ENCODE data around the gene SOX6. TPM values are rescaled to one million over a fixed set of nuclear protein-coding genes. Genes with fewer than 3 reads are reported as not detected.

SOX6 gene
- total RNA-seq, 2 experiments from 2014 or later, result 0.21 TPM; not detected in 1

DNA sequence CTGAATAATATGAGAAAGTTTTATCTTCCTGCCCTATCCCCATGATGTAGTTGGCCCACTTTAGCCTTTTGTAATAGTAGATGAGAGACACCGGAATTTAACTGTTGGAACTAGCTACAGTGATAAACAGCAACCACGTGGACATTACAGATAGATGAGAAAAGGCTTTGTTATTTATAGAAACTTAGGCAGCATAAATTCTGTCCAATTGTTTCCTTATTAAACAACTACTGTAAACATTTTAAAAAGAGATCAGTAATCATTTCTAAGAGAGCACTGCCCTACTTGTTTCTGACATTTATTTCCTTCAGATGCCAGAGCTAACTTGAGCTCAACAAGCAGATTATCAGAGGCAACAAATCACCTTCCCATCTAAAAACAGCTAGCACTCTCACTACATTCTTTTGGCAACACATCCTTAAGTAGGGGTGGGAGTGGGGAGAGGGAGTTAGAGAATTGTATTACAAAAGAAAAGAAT is 63.1 kb downstream of the SOX6 start:
- no peak for DNase-seq
- H3K27ac Mint-ChIP-seq, result no peak overlapping the region
- no peaks in the 10 kb centered on the region for H3K4me1 Mint-ChIP-seq
- no peaks in the 10 kb centered on the region for H3K9me3 Mint-ChIP-seq (ENCODE audit: low read depth)
- CTCF ChIA-PET, result no interaction called here
- no peaks in the 10 kb centered on the region for H3K36me3 Mint-ChIP-seq
- no peak for ATAC-seq
- no peaks in the 10 kb centered on the region for H3K27me3 Mint-ChIP-seq
- no peak overlapping the region for H3K4me3 Mint-ChIP-seq

DNA sequence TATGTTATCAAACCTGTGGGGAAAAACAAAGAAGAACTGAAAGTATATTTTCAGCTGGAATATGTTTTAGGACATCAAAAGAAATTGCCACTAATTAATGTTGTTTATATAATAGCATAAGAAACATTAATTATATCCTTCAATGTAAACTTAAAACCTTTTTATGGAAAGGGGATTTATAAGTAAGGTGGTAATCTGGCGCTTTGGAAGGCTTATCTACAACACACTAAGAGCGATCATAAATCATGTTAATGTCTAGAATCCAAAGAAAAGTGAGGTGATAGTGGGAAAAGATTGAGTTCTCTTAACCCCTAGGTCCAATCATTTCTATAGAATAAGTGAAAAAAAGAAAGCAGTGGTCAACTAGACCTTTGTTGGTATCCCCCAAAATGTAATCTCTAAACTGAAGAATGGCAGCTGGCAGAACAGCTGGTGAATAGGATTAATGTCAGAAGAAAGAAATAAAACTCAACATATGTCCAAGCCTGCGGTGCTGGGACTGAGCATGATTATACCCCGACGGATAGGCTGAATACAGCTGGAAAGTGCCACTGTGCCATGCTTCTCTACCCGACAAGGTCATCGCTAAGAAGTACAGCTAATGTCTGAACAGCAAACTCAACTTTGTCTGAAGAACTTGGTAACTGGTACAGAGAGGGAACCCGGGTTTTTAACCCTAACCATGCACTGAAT is 64.0 kb downstream of the SOX6 start:
- CTCF ChIA-PET, result no interaction called here
- DNase-seq (no peak), ATAC-seq (no peak)
- H3K27me3 Mint-ChIP-seq, result no peaks in the 10 kb centered on the region
- no peaks in the 10 kb centered on the region for H3K4me1 Mint-ChIP-seq
- H3K4me3 Mint-ChIP-seq, result no peak overlapping the region
- H3K36me3 Mint-ChIP-seq, result no peaks in the 10 kb centered on the region
- no peak overlapping the region for H3K27ac Mint-ChIP-seq
- H3K9me3 Mint-ChIP-seq (ENCODE audit: low read depth), result no peaks in the 10 kb centered on the region

DNA sequence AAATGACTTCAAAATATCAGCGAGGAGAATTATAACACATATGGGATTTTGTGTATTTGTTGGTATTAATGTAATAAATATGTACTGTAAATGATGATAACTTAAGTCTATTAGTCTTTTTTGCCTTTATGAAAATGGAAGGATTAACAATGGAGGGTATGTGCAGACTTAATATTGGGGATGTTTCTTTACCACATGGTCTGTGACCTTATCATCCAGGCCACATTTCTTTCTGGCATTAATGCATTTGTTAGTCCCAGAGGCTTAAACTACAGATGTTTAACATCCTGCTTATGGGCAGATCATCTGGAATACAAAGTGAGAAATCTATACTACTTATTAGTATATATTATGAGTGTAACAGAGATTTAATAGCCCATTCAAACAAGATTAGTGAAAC is 64.6 kb downstream of the SOX6 start:
- ATAC-seq, result no peak
- Mint-ChIP-seq H3K9me3 (ENCODE audit: low read depth) (peaks cover 2% of the 10 kb centered on the region), H3K27me3 (no peaks in the 10 kb centered on the region), H3K4me1 (no peaks in the 10 kb centered on the region), H3K27ac (no peak overlapping the region), H3K36me3 (no peaks in the 10 kb centered on the region), H3K4me3 (no peak overlapping the region)
- CTCF ChIA-PET, result no interaction called here
- DNase-seq, result no peak

DNA sequence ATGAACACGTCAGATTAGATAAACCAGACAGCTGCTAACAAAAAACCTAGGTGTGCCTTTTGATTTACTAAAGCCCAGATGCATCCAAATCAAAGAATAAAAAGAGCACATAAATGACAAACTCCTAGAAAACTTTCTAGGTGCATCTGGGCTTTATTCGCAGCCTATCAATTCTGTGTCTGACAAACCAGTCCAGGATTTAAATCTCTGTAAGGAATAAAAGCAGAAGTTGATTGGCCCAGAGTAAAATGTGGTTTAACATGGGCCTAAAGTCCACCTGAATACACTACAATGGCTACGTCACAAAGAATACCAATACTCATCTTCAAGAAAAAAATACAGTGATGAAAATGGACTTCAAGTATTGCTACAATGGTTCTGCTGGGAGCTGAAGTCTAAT is 66.8 kb downstream of the SOX6 start:
- H3K36me3 Mint-ChIP-seq, result no peaks in the 10 kb centered on the region
- peaks cover 2% of the 10 kb centered on the region for H3K9me3 Mint-ChIP-seq (ENCODE audit: low read depth)
- H3K4me1 Mint-ChIP-seq, result no peaks in the 10 kb centered on the region
- H3K27ac Mint-ChIP-seq, result no peak overlapping the region
- CTCF ChIA-PET, result no interaction called here
- H3K27me3 Mint-ChIP-seq, result no peaks in the 10 kb centered on the region
- DNase-seq (no peak), ATAC-seq (no peak)
- H3K4me3 Mint-ChIP-seq, result no peak overlapping the region

DNA sequence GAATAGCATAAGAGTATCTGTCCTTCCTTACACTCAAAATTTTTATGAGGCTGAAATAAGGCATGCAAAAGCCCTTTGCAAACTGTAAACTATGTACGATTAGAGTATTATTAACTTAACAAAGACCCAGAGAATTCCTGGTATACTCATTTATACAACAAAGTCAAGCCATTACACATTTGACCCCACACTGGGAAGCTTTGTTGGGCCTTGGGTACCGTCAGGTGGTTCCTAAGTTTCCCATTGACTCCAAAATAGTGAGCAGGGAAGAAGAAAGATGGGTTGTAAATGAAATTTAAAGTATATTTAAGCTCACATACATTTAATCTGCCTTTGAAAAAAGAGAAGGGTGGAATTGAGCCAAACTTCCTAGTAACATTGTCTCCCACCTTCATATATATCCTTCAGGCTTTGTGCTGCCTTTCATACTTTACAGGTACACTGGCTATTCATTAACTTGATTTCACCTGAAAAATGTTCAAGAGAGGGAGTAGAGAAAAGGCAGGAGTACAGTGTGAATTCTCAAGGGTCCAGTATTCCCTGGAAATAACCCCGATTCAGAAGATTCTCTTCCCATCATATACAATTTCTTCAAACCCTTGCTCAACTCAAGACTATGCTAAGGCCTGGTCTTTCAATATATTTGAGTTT is 68.6 kb downstream of the SOX6 start:
- no peak overlapping the region for H3K4me3 Mint-ChIP-seq
- no peak for DNase-seq
- H3K9me3 Mint-ChIP-seq (ENCODE audit: low read depth), result peaks cover 2% of the 10 kb centered on the region
- H3K27ac Mint-ChIP-seq, result no peak overlapping the region
- CTCF ChIA-PET, result no interaction called here
- no peaks in the 10 kb centered on the region for H3K4me1 Mint-ChIP-seq
- no peaks in the 10 kb centered on the region for H3K36me3 Mint-ChIP-seq
- H3K27me3 Mint-ChIP-seq, result no peaks in the 10 kb centered on the region
- no peak for ATAC-seq

DNA sequence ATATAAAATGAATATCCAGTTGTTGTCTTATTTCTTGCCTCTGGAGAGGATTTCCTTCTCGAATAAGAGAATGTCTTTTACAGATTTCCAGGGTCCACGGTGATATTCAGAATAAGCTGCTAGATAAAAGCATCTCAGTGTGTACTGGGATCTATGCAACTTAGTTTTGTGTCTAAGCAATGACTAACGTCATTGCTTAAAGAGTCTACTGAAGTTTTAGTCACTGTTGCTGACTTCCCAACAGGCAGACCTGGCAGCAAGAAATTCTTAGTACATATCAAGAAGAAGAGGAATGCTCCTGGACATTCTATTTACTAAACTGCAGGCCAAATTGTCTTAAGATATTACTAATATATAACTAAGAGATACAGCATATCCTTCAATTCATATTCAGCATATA is 70.3 kb downstream of the SOX6 start:
- CTCF ChIA-PET, result no interaction called here
- Mint-ChIP-seq H3K4me1 (no peaks in the 10 kb centered on the region), H3K36me3 (no peaks in the 10 kb centered on the region), H3K4me3 (no peak overlapping the region), H3K27ac (no peak overlapping the region), H3K9me3 (ENCODE audit: low read depth) (peaks cover 2% of the 10 kb centered on the region), H3K27me3 (no peaks in the 10 kb centered on the region)
- no peak for ATAC-seq
- no peak for DNase-seq

DNA sequence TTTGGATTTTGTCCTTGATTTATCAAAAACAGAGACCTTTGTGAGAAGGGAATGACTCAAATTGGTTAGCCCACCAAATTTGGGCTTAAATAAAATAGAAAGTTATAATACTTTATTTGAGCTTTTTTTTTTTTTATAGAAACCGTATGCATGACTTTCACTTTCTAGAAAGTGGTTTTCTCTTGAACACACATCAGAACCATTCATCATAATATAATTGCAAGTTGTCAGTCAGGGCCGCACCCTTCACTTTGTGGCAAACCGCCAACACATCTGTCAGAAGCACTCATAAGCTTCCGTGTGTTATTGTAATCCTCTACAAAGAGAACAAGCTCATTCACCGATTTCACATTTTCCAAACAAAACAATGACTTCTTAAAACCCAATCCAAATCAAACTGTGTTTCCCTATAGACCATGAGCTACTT is 76.1 kb downstream of the SOX6 start:
- no peaks in the 10 kb centered on the region for H3K9me3 Mint-ChIP-seq (ENCODE audit: low read depth)
- no peak for ATAC-seq
- no peaks in the 10 kb centered on the region for H3K27me3 Mint-ChIP-seq
- H3K27ac Mint-ChIP-seq, result no peak overlapping the region
- no peak overlapping the region for H3K4me3 Mint-ChIP-seq
- CTCF ChIA-PET, result no interaction called here
- no peak for DNase-seq
- H3K4me1 Mint-ChIP-seq, result no peaks in the 10 kb centered on the region
- no peaks in the 10 kb centered on the region for H3K36me3 Mint-ChIP-seq

DNA sequence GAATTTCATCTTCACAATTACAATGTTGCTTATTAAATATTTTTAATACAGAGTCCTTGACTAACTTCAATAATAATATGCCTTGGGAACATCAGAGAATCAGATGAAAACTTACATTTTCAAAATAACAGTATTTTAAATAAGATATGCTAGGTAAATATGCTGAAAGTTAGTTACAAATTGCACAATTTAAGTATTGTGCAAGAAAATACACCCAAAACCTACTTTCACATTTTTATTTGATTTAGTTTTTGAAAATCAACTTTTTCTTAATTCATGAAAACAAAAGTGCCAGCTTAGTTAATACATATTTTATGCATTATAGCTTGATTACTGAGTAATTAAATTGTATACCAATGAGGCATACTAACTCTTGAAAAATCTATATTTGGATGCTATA is 76.8 kb downstream of the SOX6 start:
- ATAC-seq, result no peak
- H3K4me1 Mint-ChIP-seq, result no peaks in the 10 kb centered on the region
- no peak overlapping the region for H3K4me3 Mint-ChIP-seq
- H3K36me3 Mint-ChIP-seq, result no peaks in the 10 kb centered on the region
- H3K27ac Mint-ChIP-seq, result no peak overlapping the region
- no peaks in the 10 kb centered on the region for H3K27me3 Mint-ChIP-seq
- no peaks in the 10 kb centered on the region for H3K9me3 Mint-ChIP-seq (ENCODE audit: low read depth)
- CTCF ChIA-PET, result no interaction called here
- DNase-seq, result no peak

DNA sequence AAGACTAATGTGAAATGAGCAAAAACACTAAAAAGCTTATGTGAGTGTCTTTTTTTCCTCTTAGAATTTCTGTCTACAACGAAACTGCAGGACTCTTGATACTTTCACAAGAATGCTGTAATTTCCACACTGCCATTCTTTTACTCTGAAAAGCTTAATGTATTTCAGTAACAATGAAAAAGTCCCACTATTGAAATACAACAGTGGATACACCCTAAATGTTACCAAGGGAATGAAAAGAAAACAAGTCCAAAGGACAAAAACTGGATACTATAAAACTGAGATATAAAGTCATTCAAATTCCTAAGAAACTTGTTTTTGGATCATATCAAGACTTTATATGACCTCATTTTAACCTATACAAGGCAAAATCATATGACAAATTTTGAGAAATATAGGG is 77.4 kb downstream of the SOX6 start:
- no peaks in the 10 kb centered on the region for H3K27me3 Mint-ChIP-seq
- H3K4me3 Mint-ChIP-seq, result no peak overlapping the region
- ATAC-seq (no peak), DNase-seq (no peak)
- H3K36me3 Mint-ChIP-seq, result no peaks in the 10 kb centered on the region
- H3K27ac Mint-ChIP-seq, result no peak overlapping the region
- CTCF ChIA-PET, result no interaction called here
- H3K4me1 Mint-ChIP-seq, result no peaks in the 10 kb centered on the region
- H3K9me3 Mint-ChIP-seq (ENCODE audit: low read depth), result no peaks in the 10 kb centered on the region

DNA sequence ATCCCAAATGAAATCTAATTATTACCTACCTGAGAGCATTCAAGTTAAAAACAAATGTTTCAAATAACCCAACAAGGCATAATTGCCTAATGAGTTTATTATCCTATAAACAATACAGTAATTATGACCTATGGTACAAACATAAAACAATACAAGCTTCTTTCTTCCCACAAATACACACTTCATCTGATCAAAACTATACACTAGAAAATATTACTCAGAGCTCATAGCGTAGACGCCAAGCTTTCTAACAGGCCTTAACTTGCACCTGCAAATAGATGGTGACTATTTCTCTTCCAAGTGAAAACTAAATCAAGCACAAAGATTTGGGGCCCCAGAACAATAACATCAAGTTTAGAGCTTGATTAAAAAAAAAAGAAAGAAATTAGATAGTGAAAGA is 78.1 kb downstream of the SOX6 start:
- Mint-ChIP-seq H3K27ac (no peak overlapping the region), H3K27me3 (no peaks in the 10 kb centered on the region), H3K4me3 (no peak overlapping the region), H3K36me3 (no peaks in the 10 kb centered on the region), H3K4me1 (no peaks in the 10 kb centered on the region), H3K9me3 (ENCODE audit: low read depth) (no peaks in the 10 kb centered on the region)
- ATAC-seq (no peak), DNase-seq (no peak)
- CTCF ChIA-PET, result no interaction called here

DNA sequence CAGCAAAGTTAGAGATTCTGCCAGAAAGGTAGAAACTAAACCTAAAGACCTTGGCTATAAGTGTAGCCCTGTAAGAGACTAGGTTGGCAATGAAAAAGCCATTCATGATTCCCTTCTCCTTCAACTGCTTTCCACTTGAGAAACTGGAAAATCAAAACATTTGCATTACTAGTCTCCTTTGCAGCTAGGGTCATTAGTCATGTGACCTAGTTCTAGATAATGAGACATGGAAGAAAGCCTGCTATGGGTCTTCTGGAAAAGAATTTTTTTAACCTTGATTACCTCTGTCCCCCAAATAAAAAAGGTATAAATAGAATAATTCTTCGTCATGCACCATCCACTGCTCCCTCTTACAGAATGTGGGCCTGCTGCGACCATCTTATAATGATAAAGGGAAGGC is 80.1 kb downstream of the SOX6 start:
- CTCF ChIA-PET, result no interaction called here
- Mint-ChIP-seq H3K4me3 (no peak overlapping the region), H3K9me3 (ENCODE audit: low read depth) (no peaks in the 10 kb centered on the region), H3K36me3 (no peaks in the 10 kb centered on the region), H3K27me3 (no peaks in the 10 kb centered on the region), H3K27ac (no peak overlapping the region), H3K4me1 (no peaks in the 10 kb centered on the region)
- DNase-seq (no peak), ATAC-seq (no peak)

DNA sequence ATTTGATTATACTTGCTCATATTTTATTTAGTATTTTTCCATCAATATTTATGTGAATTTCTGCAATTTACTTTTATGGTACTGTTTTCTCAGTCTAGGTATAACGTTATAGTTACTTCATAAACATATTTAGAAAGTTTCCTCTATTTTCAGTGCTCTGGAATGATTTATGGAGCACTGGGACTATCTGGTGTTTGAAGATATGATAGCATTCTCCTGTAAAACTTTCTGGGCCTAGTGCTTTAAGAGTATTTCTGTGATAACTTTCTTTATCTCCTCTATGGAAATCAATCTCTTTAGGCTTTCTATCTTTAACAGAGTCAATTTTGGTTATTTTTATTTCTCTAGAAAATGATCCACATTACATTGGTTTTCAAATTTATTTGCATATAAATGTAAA is 85.1 kb downstream of the SOX6 start:
- Mint-ChIP-seq H3K9me3 (ENCODE audit: low read depth) (no peaks in the 10 kb centered on the region), H3K4me1 (no peaks in the 10 kb centered on the region), H3K36me3 (no peaks in the 10 kb centered on the region), H3K27me3 (no peaks in the 10 kb centered on the region), H3K4me3 (no peak overlapping the region), H3K27ac (no peak overlapping the region)
- CTCF ChIA-PET, result no interaction called here
- no peak for DNase-seq
- no peak for ATAC-seq

DNA sequence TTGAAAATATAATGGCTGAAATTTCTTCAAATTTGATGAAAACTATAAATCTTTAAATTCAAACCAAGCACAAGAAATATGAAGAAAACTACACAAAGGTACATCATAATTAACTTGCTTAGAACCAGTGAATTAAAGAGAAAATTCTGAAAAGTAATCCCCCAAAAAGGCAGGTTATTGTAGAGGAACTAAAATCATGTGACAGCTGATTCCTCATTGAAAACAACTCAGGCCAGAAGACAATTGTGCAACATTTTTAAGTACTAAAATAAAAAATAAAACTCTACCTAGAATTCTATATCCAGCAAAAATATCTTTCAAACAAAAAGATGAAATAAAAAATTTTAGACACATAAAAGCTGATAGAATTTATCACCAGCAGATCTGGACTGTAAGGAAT is 90.3 kb downstream of the SOX6 start:
- Mint-ChIP-seq H3K36me3 (no peaks in the 10 kb centered on the region), H3K9me3 (ENCODE audit: low read depth) (peaks cover 2% of the 10 kb centered on the region), H3K27me3 (no peaks in the 10 kb centered on the region), H3K27ac (no peak overlapping the region), H3K4me3 (no peak overlapping the region), H3K4me1 (no peaks in the 10 kb centered on the region)
- DNase-seq, result no peak
- CTCF ChIA-PET, result no interaction called here
- ATAC-seq, result no peak

DNA sequence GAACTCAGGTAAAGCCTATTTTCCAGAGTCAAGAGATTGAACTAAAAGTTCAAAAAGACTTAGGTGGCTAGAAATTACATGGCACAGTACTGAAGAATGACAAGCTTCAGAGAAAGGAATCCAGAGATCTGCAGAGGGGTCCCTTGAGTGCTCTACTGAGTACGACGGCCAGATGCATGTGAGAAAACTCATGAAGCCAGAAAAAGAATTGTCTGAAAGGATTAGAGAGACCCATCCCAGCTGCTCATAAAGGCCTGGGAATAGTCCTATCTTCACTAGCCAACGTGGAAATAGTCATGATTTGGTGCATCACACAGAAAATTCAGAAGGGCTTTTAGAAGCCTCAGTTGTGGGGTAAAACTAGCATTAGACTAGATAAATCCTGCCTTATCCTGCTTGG is 91.3 kb downstream of the SOX6 start:
- no peak overlapping the region for H3K4me3 Mint-ChIP-seq
- CTCF ChIA-PET, result no interaction called here

DNA sequence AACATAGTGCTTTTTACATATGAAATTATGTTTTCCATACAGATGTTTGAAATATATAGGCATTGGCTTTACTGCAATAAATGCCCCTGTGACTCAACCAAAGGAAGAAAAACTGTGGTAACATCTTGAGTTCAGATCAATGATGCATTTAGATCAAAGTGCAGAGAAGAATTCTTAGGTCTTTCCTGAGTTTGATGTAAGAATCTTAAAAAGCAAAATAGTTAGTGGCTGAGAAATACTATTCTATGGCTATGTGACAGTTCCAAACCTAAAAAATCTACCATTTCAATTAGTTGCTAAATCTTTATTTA is 93.7 kb downstream of the SOX6 start:
- H3K27me3 Mint-ChIP-seq, result no peaks in the 10 kb centered on the region
- no peaks in the 10 kb centered on the region for H3K4me1 Mint-ChIP-seq
- H3K36me3 Mint-ChIP-seq, result no peaks in the 10 kb centered on the region
- CTCF ChIA-PET, result no interaction called here
- H3K4me3 Mint-ChIP-seq, result no peak overlapping the region
- peaks cover 5% of the 10 kb centered on the region for H3K9me3 Mint-ChIP-seq (ENCODE audit: low read depth)
- ATAC-seq, result no peak
- no peak overlapping the region for H3K27ac Mint-ChIP-seq
- no peak for DNase-seq

More for the DNA sequence above, 91.3 kb downstream of the SOX6 start:
- DNase-seq (no peak), ATAC-seq (no peak)
- H3K9me3 Mint-ChIP-seq (ENCODE audit: low read depth), result peaks cover 5% of the 10 kb centered on the region
- H3K27ac Mint-ChIP-seq, result no peak overlapping the region
- no peaks in the 10 kb centered on the region for H3K27me3 Mint-ChIP-seq
- no peaks in the 10 kb centered on the region for H3K4me1 Mint-ChIP-seq
- H3K36me3 Mint-ChIP-seq, result no peaks in the 10 kb centered on the region

All from activated CD8-positive, alpha-beta memory T cell treated with anti-CD3 and anti-CD28 coated beads, Interleukin-2, amount 10 ng/mL, durations not matched to agents 7 days and 5 days (primary cell).